ENCODE measurements around the gene CKLF. TPM values are rescaled to one million over a fixed set of nuclear protein-coding genes. Genes with fewer than 3 reads are reported as not detected.

CKLF gene
- total RNA-seq, 4 donors from 2014 or later, result 13.1 to 31.5 (median 17.9) TPM

DNA sequence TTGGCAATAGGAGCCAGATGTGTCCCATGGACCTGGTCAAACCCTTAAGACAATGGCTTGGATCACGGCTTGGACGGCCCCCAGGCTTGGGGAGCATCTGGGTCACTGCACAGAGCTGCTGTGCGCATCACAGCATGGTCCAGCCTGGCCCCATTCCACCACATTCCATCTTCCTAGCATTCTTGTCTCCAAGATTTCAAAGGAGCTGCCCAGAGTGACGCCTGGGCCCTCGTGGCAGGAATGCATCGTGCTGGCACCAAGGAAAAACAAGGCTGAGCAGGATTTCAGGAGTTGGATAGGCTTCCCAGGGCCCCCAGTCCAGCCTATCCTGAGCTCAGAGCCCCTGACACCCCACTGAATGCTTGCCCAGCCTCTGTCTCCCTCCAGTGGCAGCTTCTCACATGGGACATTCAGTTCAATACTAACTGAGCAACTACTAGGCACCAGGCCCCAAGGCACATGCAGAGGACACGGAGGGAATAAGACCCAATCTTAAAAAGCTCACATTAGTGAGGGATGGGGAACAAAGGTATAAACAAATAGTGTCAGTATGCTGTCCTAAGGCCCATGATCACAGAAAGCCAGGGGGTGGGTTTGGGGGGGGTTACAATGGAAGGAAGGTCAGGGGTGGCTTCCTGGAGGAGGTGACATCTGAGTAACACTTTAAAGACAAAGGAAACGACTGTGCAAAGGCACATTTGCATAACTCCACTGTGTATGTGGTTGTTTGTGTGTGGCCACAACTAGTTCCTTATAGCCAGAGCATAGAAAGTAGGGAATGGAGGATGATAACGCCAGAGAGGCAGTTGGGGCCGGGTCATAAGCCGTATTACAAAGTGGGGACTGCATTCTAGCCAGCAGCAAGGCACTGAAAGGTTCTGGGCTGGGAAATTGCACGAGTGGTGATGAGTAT lies 36.5 kb upstream of the CKLF start:
- Histone ChIP-seq H3K27ac (peak overlapping the region; percentile 39 to 95 (median 88)), H3K9me3 (no peaks in the 10 kb centered on the region), H3K36me3 (peaks cover 0 to 46% of the 10 kb centered on the region in 2 donors), H3K4me1 (peaks cover 11 to 78% (median 52%) of the 10 kb centered on the region in 3 donors), H3K27me3 (no peaks in the 10 kb centered on the region), H3K4me3 (no peak overlapping the region)
- WGBS, 2 donors (ENCODE audit: low coverage in 1 of 2), result 38 to 70% methylated on average over 9 to 12 of the region's 12 CpGs
- TF ChIP-seq, protein P1, sequence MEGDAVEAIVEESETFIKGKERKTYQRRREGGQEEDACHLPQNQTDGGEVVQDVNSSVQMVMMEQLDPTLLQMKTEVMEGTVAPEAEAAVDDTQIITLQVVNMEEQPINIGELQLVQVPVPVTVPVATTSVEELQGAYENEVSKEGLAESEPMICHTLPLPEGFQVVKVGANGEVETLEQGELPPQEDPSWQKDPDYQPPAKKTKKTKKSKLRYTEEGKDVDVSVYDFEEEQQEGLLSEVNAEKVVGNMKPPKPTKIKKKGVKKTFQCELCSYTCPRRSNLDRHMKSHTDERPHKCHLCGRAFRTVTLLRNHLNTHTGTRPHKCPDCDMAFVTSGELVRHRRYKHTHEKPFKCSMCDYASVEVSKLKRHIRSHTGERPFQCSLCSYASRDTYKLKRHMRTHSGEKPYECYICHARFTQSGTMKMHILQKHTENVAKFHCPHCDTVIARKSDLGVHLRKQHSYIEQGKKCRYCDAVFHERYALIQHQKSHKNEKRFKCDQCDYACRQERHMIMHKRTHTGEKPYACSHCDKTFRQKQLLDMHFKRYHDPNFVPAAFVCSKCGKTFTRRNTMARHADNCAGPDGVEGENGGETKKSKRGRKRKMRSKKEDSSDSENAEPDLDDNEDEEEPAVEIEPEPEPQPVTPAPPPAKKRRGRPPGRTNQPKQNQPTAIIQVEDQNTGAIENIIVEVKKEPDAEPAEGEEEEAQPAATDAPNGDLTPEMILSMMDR (IDR thresholded peaks at IDR 0.05), result peak in 3 of 4 experiments; percentile 18 to 35 (median 24)
- TF ChIP-seq POLR2A (IDR thresholded peaks at IDR 0.05), result no peak
- ATAC-seq, result no peak

DNA sequence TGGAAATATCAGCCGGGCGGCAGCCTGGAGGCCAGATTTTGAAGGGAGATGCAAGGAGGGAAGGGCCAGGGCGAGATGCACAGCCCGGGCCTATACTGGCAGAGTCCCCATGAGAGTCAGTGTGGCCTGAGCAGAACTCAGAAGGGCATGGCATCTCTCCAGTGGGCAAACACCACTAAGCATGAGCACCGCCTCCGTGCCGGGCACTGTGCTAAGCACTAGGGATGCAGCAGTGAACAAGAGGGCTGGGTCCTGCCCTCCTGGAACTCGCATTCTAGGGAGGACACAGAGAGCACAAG lies 35.9 kb upstream of the CKLF start:
- Histone ChIP-seq H3K27ac (peak overlapping the region; percentile 39 to 95 (median 88)), H3K36me3 (peaks cover 0 to 46% of the 10 kb centered on the region in 2 donors), H3K4me3 (no peak overlapping the region), H3K4me1 (peaks cover 11 to 78% (median 49%) of the 10 kb centered on the region in 3 donors), H3K9me3 (no peaks in the 10 kb centered on the region), H3K27me3 (no peaks in the 10 kb centered on the region)
- TF ChIP-seq POLR2AphosphoS5 (IDR thresholded peaks at IDR 0.05) (no peak), EP300 (IDR thresholded peaks at IDR 0.05) (no peak)
- TF ChIP-seq, protein P1 (IDR thresholded peaks at IDR 0.05), result no peak
- ATAC-seq, result no peak
- WGBS, 2 donors (ENCODE audit: low coverage in 1 of 2), result 14 to 48% methylated on average over 4 of the region's 8 CpGs

DNA sequence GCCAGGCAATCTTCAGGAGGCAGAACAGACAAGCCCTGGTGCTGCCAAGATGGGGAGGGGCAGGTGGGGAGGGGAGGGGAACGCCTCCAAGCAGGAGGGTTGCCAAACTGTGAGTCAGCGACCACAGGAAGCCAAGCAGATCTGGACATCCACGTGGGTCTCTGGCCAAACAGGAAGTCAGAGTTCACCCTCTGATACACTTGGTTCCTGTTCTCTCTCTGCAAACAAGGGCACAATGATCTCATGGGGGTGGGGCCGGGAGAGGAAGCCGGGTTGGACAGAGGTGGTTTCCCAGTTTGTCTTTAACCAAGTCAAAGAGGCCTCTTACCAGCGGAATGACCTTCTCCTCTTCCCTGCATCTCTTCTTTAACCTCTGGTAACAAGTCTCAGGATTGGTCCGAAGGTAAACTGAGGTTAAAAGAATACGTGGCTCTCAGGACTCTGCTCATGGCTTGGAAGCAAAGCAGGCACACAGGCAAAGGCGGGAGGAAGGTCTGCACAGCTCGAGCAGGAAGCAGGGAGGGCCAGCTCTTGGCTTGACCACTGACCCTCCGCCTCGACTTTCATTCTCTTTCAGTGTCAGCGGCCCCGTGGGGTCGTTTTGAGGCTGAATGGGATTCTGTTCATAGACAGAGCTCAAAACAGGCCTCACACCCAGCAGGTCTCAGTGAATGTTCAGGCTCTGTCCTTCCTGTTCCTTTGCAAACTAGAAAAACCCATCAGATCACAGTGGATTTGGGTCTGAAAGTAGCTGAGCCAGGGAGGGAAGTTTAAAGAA lies 35.4 kb upstream of the CKLF start:
- H3K36me3 ChIP-seq, result peaks cover 0 to 47% of the 10 kb centered on the region in 2 donors
- H3K9me3 ChIP-seq, result no peaks in the 10 kb centered on the region
- peak overlapping the region in 1 of 2 donors; percentile 16 for H3K4me3 ChIP-seq
- no peaks in the 10 kb centered on the region for H3K27me3 ChIP-seq
- ATAC-seq, result peak; percentile 95
- 15 to 39% methylated on average over 7 of the region's 15 CpGs for WGBS, 2 donors (ENCODE audit: low coverage in 1 of 2)
- peak overlapping the region; percentile 57 to 95 (median 88) for H3K27ac ChIP-seq
- H3K4me1 ChIP-seq, result peaks cover 8 to 78% (median 49%) of the 10 kb centered on the region in 3 donors
- TF ChIP-seq EP300 (IDR thresholded peaks at IDR 0.05) (no peak), POLR2AphosphoS5 (IDR thresholded peaks at IDR 0.05) (peak; percentile 96), POLR2A (IDR thresholded peaks at IDR 0.05) (peak; percentile 18 to 27)
- TF ChIP-seq, protein P1 (IDR thresholded peaks at IDR 0.05), result no peak

DNA sequence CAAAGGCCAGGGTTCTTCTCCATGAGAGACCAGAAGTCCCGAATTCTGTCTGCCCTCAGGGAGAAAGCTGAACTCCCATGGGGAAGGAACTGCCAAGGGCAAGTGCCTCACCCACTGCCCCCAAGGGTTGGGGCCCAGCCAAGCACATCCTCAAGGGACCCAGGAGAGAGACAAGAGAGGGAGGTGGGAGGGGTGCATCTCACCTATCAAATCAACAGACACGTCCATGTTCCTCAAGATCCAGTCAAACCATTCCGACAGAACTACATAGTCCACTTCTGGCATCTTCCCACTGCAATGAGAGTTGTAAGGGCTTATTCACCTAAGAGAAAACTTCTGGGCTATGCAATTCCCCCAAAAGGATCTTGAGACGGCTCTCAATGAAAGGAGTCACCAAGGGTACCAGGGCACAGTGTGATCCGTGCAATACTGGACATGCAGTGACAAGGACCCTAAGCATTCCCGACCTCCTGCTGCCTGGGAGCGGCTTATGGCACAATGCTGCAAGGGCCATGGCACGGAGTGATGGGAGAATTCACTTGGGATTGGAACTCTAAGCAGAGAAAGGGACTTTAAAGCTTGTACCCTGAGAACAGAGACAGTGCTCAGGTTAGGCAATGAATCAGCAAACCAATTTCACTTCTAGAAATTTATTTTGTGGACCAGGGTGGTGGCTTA lies 34.7 kb upstream of the CKLF start:
- ATAC-seq, result no peak
- TF ChIP-seq, protein P1 (IDR thresholded peaks at IDR 0.05), result no peak
- TF ChIP-seq EP300 (IDR thresholded peaks at IDR 0.05) (no peak), POLR2AphosphoS5 (IDR thresholded peaks at IDR 0.05) (no peak), POLR2A (IDR thresholded peaks at IDR 0.05) (no peak)
- peaks cover 0 to 42% of the 10 kb centered on the region in 2 donors for H3K36me3 ChIP-seq
- no peaks in the 10 kb centered on the region for H3K27me3 ChIP-seq
- 58 to 71% methylated on average over 2 to 5 of the region's 8 CpGs for WGBS, 2 donors (ENCODE audit: low coverage in 1 of 2)
- H3K27ac ChIP-seq, result peak overlapping the region; percentile 57 to 95 (median 88)
- H3K9me3 ChIP-seq, result no peaks in the 10 kb centered on the region
- H3K4me1 ChIP-seq, result peaks cover 7 to 78% (median 44%) of the 10 kb centered on the region in 3 donors
- peak overlapping the region in 1 of 2 donors; percentile 16 for H3K4me3 ChIP-seq
